NCI-H510A (cell line): ENCODE measurements around the gene SLC25A21.
"Not testable (repeated sequence)": the region's sequence is repeated elsewhere in the genome, so short reads cannot be mapped to it uniquely, and the experiment has no call there.

Source experiments
- DNase-seq: peaks from one replicate; lab custom pipeline; 2025; lab: John Stamatoyannopoulos, UW

SLC25A21 gene

DNA sequence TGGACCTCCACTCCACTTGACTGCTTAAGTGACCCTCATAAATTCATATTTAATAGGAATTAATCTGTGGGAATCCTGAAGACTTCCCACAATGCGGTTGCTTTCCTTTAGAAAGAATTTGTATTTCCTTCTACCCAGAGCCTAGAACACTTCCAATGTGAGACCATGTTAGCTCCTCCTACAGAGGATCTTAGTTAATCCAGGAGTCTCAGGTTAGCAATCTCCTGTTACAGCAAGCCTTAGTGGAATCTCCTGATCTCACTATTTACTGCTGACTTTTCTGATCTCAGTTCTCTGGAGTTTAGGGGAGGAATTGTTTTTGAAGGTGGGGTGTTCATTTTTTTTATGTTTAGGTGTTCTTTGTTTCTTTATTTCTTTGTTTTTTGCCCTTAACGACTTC, 186.0 kb downstream of the SLC25A21 start:
- no peak for DNase-seq

DNA sequence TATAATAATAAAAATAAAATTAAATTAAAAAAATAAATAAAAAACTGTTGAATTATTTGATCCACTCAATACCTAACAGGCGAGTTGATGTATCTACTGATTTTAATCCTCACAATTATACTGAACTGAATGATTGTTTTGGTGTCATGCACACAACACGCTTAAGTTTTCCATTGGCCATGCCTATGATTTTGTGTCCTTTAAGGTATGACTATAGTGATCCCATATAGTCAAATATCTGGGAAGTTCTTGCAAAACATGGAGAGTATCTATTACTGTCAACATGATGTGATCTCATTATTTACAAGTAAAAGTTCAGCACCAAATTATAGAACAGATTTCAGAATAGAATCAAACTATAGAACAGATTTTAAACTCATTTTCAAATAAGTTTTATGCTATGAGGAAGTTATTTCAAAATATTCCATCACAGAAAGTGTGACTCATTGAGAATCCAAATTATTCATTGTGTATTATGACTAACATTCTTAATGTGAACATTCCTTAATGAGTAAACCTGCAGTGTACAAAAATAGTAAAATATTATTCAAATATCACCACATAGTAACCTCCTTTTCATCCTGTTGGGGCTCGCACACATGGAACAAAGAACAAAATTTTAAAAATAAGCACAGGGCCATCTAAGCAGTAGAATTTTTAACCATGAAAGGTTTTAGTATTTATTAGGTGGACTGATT, 190.4 kb downstream of the SLC25A21 start:
- no peak for DNase-seq

DNA sequence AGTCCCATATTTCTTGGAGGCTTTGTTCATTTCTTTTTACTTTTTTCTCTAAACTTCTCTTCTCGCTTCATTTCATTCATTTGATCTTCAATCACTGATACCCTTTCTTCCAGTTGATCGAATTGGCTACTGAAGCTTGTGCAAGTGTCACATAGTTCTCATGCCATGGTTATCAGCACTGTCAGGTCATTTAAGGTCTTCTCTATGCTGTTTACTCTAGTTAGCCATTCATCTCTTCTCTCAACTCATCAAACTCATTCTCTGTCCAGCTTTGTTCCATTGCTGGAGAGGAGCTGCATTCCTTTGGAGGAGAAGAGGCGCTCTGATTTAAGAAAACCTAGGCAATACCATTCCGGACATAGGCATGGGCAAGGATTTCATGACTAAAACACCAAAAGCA, 192.0 kb downstream of the SLC25A21 start:
- DNase-seq, result not testable (repeated sequence)

DNA sequence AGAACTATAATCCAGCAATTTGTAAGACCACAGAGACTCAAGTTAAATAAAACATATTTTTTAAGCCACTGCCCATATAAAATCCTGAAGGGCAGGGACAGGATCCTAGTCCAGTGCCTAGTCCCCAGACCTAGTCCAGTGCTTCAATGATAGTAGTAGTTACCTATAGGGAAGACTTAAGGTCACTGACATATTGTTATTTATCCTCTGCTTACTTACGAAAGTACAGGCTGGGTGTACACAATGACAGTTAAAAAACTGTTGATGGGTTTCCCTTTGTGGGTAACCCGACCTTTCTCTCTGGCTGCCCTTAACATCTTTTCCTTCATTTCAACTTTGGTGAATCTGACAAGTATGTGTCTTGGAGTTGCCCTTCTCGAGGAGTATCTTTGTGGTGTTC, 192.5 kb downstream of the SLC25A21 start:
- DNase-seq, result no peak

DNA sequence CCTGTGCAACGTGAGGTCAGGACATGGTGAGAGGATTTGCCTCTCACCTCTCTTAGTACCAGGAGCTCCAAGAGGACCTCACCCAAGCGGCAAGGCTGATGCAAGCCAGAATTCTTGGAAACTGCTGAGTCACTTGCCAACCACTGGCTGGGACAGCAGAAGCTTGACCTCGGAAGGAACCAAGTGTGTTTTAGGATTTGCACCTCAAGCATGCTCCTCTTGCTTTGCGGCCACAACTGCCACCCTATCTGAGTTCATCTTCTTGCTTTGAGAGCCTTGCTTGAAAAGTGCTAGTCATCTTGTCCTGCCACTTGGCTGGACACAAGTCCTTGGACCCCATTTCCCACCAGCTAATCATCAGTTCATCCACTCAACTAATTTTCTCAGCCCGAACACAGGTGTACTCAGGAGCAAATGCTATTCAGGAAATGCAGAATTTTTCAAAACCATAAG, 195.8 kb downstream of the SLC25A21 start:
- DNase-seq, result no peak

DNA sequence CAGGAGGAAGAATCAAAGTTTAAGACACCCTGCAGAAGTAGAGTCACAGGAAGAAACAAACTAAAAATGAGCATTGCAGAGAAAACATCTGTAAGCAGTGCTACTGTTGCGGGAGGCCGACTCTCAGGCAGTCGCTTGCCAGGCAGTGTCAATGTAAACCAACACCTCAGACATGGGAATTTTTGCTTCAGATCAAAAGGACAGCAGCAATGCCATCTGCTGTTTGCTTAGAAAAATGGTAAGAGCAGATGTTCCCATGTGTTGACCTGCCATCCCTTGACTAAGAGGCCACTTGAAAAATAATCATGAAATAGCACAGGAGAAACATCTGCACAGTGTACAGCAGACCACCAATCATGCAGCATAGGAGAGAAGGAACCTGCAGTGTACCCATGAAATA, 196.6 kb downstream of the SLC25A21 start:
- DNase-seq, result peak; percentile 75

DNA sequence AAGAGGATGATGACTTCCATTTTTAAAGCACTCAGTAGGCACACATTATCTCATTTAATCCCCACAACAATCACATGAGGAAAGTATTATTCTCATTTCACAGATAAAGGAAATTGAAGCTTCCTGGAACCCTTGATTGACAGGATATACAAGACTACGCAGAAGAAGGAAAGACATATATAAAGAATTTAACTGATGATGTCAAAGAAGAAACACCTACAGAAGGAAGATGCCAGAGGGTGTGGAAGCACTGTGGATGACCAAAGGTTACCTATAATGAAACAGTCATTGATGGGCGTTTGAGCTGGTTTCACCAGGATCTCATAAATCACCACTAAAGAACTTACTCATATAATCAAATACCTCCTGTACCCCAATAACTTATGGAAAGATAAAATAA, 197.4 kb downstream of the SLC25A21 start:
- DNase-seq, result no peak

DNA sequence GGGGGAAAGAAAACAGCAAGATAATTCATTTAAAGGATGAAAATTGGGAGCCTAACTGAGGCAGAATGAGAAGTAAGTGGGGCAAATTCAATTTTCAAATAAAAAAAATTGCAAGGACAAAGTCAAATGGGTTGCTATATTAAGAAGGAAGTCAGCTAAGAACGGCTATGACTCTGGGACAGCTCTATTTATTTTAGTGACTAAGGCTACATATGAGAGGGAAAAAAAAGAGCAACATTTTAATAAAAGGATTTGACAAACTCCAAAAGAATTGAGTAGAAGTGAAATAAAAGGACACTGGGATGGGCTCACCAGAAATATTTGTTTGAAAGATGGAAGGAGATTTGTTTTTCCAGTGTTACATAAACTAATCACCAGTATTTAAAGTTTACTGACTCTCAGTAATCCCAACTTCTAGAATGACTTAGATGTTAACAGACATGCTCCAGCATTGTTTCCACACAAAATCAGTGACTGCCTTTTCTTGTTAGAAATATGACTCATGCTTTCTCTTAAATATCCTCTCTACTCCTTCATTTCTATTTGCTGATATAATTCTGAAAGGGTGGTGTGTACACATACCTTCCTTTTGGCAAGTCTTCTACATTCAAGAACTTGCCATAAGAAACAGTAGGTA, 198.5 kb downstream of the SLC25A21 start:
- DNase-seq, result no peak

DNA sequence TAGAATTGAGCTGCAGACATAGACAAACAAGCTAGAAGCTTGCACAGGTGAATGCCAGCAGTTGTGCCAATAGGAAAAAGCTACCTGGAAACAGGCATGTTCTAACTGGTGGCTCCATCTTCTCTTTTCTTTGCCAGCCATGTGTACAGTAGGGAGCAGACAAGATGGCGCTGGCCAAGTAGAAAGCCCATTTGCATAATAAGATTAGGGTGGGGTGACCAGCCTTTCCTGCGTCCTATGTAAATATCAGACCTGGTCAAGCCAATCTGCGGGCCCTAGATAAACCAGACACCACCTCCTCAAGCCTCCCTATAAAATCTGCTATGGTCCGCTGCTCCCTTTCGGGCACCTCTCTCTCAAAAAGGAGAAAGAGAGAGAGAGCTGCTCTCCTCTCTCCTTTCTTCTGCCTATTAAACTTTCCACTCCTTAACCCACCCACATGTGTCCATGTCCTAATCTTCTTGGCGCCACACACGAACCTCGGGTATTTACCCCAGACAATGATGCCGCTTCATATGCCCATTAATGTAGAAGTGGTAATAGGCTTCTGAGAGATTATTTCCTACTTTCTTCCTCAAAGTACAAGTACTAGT, 201.0 kb downstream of the SLC25A21 start:
- no peak for DNase-seq

DNA sequence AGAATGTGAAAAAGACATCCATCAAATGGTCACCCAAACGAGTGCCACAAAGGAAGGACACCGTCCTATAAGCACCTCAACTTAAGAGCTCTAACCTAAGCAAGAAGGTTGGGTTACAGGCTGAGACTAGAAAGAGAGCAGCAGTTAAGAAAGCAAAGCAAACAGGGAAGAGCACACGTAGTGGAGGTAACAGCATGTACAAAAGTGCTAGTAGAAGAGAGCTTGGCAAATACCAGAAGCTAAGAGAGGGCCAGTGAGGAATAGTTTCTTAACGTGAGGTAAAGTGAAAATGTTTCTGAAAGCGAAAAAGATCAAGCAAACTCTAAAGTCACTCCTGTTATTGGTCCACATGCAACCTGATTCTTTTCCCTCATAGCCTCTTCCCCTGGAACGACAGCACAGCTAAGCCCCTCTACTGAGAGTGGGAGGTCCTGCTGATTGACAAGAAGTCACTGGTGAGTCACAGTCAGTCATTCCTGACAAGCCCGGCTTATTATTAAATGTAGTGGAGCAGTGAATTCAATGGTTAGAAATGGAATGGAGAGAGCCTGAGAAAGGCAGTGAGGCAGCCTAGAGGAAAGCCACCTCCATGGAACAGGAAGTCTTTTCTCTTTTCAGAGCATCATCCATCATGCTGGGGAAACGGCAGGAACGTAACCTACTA, 204.4 kb downstream of the SLC25A21 start:
- DNase-seq, result no peak

DNA sequence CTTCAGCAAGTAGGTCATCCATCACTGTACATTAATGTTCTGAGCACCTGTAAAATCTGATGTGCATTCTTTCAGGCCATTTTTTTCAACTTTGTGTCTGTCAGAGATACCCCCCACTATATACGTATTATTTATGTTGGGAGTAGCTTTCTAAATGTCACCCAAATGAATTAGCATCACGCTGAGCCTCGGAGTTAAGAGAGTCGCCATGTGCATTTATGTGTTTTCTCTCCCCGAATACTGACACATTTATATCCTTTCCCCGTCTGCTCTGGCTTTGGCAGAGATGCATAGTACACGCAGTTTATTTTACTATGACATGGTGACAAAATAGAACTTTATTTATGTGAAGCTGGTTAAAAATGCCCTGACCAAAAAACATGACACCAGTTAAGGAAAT, 216.4 kb downstream of the SLC25A21 start:
- no peak for DNase-seq

DNA sequence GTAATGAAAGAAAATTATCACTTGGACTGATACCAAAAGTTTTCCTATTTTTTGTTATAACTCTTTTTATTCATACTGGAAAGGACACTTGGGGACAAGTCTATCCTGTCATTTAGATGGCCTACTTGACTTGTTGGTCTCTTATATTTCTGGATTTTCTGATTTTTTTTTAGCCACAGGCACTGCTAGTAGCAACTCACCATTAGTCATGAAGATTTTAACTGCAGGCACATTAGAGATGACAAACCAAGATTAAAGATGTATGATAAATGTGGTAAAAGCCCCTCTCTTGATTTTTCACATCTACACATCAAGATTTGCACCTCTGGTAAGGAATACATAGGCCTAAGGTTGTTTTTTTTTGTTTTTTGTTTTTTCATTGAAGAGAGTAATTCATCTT, 217.0 kb downstream of the SLC25A21 start:
- no peak for DNase-seq

DNA sequence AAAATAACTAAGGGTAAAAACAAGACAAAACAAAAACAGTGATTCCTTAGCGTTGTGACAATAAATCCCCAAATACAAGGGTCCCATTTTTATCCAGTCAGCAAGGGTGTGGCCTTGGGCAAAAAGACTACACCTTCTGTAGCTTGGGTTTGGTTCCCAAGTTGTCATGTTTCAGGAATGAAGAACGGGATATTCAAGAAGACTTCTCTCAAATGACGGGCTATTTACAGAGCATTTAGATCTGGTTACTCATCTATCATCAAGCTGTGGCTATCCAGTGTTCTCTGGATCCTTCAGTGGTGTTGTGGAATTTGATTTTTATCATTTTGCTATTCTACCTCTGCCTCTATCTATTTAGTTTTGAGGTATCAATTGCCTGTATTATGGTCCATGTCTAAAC, 219.7 kb downstream of the SLC25A21 start:
- no peak for DNase-seq

DNA sequence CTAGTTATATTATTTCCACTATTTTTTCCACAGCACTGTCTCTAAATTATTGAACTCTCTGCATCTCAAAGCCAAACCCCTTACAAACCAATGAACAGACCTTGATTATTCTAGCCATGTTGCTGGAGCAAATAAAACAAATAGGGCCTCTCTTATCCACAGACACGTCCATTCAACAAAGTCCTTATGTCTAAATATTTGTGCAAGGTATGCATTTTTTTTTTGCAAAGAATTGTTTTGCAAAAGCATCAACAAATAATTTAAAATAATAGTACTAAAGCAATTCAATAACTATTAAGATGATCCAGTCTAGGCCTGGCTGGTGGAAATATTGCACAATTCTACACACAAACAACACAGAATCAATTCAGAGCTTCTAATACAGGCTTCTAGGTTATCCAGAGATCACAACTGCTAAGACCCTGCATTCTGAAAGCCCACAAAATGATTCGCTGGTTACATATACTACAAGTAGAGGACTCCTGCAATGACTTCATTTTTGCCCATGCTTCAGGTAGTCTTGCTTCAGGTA, 221.0 kb downstream of the SLC25A21 start:
- DNase-seq, result no peak

DNA sequence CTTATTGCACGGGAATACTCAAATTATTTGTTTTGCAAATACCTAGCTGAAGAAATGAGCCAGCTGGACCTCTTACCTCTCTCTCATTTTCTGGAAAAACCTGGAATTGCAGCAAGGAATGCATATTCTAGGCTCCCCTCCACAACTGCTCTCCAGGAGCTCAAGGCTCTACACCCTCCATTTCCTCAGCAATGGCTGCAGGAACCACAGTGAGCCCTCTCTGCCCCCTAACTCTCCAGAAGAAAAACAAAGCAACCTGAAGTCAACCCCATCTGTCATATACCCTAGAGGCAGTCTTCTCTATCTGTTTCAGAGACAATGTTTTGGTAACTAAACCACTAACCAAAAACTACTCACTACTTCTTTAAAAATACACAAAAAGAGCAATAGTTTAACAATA, 221.6 kb downstream of the SLC25A21 start:
- no peak for DNase-seq

DNA sequence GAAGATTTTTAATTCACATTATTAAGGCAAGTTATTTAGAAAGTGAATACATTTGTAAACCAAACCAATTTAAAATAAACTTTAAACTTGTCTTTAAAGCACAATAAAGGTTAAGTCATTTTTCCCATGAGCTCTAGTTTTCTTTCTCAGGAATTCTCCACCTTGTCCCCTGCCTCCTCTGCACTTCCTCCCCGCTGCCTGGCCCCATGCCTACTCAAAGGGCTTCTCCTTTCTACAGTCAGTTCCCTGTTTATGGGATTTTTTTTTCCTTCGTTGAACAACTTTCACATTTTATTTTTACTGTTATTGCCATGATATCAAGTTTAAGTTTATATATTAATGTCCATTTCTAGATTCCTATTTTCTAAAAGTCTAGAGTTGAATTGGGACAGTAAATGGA, 223.0 kb downstream of the SLC25A21 start:
- no peak for DNase-seq

DNA sequence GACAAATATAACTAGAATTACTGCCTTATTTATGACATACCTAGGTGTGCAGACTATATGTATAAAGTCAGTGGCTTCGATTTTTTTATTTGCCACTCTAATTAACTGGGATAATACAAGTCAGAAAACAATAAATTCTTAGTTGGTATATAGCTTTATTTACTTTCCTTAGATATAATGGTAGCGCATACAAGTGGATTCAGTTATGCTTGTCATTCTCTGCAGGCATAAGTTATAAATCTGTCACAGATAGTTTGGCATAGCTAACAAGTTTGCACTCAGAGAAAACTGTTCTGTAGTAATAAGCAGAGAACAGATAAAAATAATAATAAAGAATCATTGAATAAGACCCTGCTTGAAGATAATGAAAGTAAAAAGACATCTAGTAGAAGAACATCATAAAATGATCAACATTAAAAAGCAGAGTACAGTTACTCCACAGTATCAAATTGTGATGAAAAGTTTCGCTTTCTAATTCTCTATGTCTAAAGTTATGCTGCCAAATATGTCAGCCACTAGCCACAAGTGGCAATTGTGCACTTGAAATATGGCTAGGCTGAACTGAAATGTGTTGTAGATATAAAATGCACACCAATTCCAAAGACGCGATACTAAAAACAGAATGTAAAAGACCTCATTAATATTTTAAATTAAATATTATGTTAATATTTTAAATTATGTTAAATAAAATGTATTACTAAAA, 224.1 kb downstream of the SLC25A21 start:
- no peak for DNase-seq

DNA sequence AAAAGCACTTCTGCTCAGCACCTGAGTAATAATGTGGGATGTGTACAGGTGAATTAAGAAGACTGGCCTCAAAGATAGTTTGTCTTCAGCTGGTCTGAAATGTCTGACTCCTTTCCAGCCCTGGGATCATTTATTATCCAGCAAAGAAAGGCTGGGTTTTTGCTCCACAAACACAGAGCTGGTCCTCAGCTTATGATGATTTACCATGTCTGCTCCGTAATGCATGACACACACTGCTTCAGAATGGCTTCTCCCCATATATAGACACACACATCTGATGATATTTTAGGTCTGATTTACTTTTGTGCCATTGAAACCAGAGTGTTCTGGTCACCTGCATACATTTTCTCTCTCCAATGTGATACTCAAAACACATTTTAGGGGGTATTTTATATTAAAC, 225.0 kb downstream of the SLC25A21 start:
- no peak for DNase-seq

DNA sequence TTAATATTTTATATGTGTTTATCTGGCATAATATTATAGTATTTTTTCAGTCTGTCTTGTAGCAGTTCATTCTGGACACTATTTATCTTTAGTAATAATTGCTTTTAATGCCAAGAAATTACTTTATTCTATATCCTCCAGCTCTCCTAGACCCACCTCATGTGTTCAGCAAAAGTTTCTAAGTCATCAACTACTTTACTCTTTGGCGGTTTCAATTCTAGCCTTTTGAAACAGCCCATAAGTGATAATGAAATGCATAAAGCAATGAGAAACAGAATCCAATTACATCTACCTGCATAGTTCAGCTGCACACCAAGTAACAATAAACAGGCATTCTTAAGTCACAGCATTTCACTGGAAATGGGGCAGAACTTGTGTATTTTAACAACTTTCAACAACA, 225.5 kb downstream of the SLC25A21 start:
- no peak for DNase-seq

DNA sequence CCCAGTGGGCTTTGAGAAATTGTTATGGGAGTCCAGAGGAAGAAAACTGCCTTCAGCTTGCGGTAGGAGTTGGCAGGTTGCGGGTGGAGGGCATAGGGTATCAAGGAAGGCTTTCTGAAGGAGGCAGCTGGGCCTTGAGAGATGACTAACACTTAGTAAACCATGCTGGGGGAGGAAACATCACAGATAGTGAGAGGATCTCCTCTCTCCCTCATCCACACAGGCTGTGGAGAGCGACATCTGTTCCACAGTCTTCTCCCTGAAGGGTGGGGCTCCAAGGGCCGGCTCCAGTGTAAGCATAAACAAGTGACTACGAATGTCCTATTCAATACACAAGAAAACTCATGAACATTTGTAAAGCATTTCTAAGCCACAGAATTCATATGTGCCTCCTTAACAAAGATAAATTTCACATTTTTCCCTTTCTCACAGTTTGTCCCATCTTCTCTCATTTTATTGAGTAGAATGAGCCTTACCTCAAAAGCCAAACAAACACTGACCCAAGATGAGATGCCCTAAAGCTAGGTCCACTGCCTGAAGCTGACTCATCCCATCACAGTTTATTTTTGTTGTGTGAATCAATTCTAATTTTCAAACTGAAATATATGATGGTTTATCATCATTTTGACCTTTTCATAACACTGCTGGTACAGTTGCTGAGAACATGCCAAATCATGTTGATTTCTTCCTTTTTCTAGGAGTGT, 227.9 kb downstream of the SLC25A21 start:
- no peak for DNase-seq

DNA sequence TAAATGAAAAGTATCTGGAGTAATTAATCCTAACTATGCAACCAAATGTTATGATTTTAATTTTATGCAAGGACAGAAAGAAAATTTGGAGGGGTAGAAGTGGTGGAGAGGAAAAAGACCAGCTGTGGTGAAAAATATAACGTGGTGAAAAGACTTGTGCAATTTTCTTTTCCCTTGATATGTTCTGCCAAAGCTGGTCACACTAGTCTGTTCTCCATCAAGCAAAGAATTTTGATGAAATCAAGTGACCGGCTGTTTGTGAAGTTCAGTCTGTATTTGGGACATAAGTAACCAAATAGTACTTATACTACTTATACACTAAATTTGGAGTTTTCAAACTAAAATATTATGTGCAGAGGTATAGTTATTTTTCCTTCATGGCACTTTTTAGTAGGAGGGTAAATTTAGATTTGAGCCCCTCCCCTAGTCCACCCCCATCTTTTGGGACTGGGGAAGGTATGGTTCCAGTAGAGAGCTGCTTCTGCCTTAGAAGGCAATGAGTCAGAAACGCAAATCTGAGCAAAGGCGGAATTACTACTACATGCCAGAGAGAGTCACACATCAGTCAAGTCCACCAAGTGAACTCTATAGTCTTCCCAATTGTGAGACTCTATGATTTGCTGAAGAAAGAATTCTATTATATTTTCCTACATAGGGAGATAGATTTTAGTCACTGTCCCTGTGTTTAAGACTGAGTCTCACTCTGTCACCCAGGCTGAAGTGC, 229.7 kb downstream of the SLC25A21 start:
- DNase-seq, result no peak
